Pulmonary artery endothelial cell (primary cell): ENCODE data around the gene NUDT13. TPM values are rescaled to one million over a fixed set of nuclear protein-coding genes. Genes with fewer than 3 reads are reported as not detected.

Source experiments
- DNase-seq: peaks from one replicate; pipeline ENCODE4 v3.0.0-alpha.2; 2011; ENCODE audit warnings: low read depth, low spot score
- total RNA-seq: library from RNA; depleted of rRNA; stranded (reverse); fragments of >200 nt; gene quantifications from 2 replicates; pipeline ENCODE4 v1.2.3, GENCODE V29; 2014

The NUDT13 gene
- total RNA-seq, 1 donor from 2014 or later = 1.3 TPM

DNA sequence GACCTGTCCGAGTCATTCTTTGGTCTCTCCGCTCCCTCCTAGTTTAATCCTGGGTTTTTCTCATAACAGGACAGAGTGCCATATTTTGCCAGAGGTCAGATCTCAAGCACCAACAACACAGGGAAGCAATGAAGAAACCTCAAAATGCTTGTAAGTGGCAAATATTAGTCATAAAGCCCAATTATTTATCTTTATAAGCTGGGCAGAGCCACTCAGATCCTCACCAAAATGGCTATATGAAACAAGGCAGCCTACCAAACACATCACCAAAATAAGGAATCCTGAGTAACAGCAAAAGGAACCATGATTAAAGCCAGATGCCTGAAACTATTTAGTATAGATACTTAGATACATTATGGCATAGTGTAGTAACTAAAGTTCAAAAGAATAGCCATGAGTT lies 52.8 kb downstream of the NUDT13 start:
- DNase-seq = no peak

DNA sequence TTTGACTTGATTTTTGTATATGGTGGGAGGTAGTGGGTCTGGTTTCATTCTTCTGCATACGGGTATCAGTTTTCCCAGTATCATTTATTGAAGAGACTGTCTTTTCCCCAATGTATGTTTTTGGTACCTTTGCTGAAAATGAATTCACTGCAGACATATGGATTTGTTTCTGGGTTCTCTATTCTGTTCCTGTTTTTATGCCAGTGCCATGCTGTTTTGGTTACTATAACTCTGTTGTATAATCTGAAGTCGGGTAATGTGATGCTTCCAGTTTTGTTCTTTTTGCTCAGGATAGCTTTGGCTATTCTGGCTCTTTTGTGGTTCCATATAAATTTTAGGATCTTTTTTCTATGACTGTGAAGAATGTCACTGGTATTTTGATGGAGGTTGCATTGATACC lies 56.7 kb downstream of the NUDT13 start:
- DNase-seq = no peak

DNA sequence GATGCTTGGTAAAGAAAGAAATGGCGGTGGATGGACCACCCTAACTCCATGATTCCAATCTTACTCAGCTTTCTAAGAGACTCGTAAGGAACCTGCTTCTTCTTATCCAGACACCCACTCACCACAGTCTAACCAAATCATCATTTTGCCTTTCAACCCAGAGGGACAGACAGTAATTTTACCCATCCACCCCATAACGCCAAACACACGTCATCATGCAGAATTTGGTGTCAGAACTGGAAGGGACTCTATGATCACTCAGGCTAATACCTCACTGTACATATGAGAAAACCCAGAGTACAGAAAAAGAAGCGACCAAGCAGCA lies 57.2 kb downstream of the NUDT13 start:
- DNase-seq = no peak

DNA sequence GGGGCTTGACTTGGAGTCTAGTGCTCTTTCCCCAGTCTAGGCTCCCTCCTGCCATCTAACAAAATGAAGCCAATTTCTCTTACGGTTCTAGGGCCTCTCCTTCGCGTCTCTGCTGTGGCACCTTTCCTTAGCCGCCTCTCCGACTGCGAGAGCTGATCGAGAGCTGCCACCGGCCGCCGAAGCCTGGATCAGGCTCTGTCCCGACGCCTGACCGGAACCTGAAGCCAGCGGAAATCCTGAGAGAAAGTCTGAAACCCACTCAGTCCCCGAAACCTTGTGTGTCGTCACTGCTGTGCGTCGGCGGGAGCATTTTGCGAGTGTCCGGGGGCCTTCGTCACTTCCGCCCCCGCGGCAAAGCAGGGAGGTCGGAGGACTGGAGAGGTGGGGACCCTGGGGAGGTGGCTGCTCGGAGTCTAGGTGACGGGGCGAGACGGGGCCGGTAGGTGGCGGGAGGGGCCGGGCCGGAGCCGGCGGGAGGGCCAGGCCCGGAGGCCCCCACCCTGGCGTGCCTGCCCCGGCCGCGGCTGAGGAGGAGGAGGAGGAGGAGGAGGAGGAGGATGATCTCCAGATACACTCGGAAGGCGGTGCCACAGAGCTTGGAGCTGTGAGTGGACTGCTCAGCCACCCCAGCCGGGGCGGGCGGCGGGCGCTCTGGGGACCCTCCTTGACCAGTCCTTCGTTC lies 57.7 kb downstream of the NUDT13 start, which contains the start of the genes ECD and FAM149B1:
Gene ECD, minus strand, starts transcription at position 226 of the 682 bp plus-strand sequence. CDS start 4,071 bp downstream, outside the sequence.
Gene FAM149B1, plus strand, starts transcription at position 337 of the 682 bp plus-strand sequence. Its CDS starts 221 bp downstream, at position 558.
- DNase-seq = peak; percentile 90

DNA sequence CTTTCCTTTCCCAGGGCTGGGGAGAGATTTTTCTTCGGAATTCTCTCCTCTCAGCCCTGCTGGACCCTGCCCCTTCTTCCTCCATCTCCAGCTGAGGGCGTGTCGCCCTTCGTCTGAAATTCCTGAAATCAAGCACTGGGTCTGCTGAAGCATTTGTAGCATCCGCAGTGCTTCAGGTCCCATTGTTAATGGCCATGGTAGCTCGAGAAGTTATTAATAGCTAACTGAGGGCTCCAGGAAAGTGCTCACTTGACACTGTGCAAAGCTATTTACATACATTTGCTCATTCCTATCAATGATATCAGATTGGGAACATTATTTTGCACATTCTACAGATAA lies 58.2 kb downstream of the NUDT13 start:
- DNase-seq = no peak

DNA sequence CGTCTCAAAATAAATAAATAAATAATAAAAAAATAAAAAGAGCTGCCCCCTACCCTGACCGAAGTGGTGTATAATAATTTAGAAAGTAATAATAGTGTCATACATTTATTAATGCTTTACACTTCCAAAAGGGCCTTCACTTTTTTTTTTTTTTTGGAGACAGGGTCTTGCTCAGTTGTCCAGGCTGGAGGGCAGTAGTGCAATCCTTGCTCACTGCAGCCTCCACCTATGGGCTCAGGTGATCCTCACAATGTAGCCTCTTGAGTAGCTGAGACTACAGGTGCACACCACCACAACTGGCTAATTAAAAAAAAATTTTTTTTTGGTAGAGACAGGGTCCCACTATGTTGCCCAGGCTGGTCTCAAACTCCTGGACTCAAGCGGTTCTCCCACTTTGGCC lies 59.1 kb downstream of the NUDT13 start:
- no peak for DNase-seq

DNA sequence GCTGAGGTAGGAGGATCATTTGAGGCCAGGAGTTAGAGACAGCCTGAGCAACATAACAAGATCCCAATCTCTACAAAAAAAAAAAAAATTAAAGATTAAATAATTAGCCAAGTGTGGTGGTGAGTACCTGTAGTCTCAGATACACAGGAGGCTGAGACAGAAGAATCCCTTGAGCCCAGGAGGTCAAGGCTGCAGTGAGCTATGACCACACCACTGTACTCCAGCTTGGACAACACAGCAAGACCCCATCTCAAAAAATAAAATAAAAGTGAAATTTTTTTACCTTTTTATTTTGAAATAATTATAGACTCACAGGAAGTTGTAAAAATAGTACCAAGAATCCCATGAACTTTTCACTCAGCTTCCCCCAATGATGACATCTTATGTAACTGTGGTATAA lies 62.6 kb downstream of the NUDT13 start:
- no peak for DNase-seq

DNA sequence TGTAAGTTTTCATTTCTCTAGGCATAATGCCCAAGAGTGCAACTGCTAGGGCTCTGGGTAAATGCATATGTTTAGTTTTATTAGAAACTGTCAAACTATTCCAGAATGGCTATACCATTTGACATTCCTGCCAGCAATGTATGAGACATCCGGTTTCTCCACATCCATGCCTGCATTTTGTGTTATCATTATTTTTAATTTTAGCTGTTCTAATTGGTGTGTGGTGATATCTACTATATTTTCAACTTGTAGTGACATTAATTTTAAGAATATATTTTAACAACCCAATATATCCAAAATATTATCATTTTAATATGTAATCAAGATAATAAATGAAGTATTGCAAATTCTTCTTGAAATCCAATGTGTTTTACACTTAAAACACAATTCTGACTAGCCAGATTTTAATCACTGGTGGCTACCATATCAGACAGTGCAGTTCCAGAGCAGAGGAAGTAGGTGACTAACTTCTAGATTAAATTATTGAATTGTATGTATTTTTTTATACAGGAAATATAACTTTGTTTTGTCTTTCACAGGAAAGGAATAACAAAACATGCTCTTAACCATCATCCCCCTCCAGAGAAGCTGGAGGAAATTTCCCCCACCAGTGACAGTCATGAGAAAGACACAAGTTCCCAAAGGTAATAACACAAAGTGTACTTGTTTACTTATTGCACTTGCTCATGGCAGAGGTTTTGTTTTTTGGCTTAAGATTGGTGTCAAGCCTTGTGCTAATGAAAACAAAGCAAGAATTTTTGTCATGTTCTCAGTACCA lies 64.1 kb downstream of the NUDT13 start:
- no peak for DNase-seq

Other genes with a start within 250 kb of the NUDT13 start
- gene OIT3, start 216.7 kb upstream of the NUDT13 start, total RNA-seq = 0.07 TPM in 2 replicates
- gene PLA2G12B, start 155.6 kb upstream of the NUDT13 start, total RNA-seq = not detected in 2 replicates
- 69.3 and 94.1 TPM in 2 replicates for gene P4HA1, start 13.6 kb upstream of the NUDT13 start, total RNA-seq
- 29.9 and 33.3 TPM in 2 replicates for gene ECD, start 57.6 kb downstream of the NUDT13 start, total RNA-seq
- 27.4 and 32.2 TPM in 2 replicates for gene FAM149B1, start 57.7 kb downstream of the NUDT13 start, total RNA-seq
- 44.1 and 63.5 TPM in 2 replicates for gene DNAJC9, start 136.8 kb downstream of the NUDT13 start, total RNA-seq
- 80.8 and 95.5 TPM in 2 replicates for gene MRPS16, start 142.2 kb downstream of the NUDT13 start, total RNA-seq
- gene CFAP70, start 248.4 kb downstream of the NUDT13 start, total RNA-seq = 0.13 and 0.28 TPM in 2 replicates